ENCODE results near the gene ARMH4.
A peak's percentile ranks its signal among the peaks of the same experiment; 100 is the strongest.

Gene ARMH4

GRCh38 chr14:58152014-58152857 lies at the start of gene ARMH4:
ARMH4 (minus strand) TSS chr14:58152213; CDS start chr14:58139358, 12,855 bp downstream.
- peak; percentile 41 to 48 for DNase-seq (ENCODE audit: low read depth in 2 of 2)

- no peak for DNase-seq (ENCODE audit: low read depth in 2 of 2)
Observed at GRCh38 chr14:58200846-58201245, 48.8 kb upstream of the ARMH4 start.

GRCh38 chr14:58200480-58200841 lies 48.4 kb upstream of the ARMH4 start:
- DNase-seq (ENCODE audit: low read depth in 2 of 2) = no peak

GRCh38 chr14:58199726-58200479 lies 47.9 kb upstream of the ARMH4 start, which contains the start of gene ACTR10:
ACTR10 (plus strand) TSS chr14:58200149; CDS start chr14:58200218, 69 bp downstream.
- DNase-seq (ENCODE audit: low read depth in 2 of 2) = peak; percentile 85 to 91

GRCh38 chr14:58198086-58198485 lies 46.1 kb upstream of the ARMH4 start:
- no peak for DNase-seq (ENCODE audit: low read depth in 2 of 2)

- DNase-seq (ENCODE audit: low read depth in 2 of 2) = no peak
Observed at GRCh38 chr14:58196198-58196597, 44.2 kb upstream of the ARMH4 start.

- no peak for DNase-seq (ENCODE audit: low read depth in 2 of 2)
Observed at GRCh38 chr14:58193542-58193941, 41.5 kb upstream of the ARMH4 start.

- DNase-seq (ENCODE audit: low read depth in 2 of 2) = no peak
Observed at GRCh38 chr14:58191763-58192601, 40.0 kb upstream of the ARMH4 start.

- DNase-seq (ENCODE audit: low read depth in 2 of 2) = no peak
Observed at GRCh38 chr14:58189176-58189575, 37.2 kb upstream of the ARMH4 start.

- no peak for DNase-seq (ENCODE audit: low read depth in 2 of 2)
Observed at GRCh38 chr14:58177125-58177524, 25.1 kb upstream of the ARMH4 start.

GRCh38 chr14:58171090-58171489 lies 19.1 kb upstream of the ARMH4 start:
- DNase-seq (ENCODE audit: low read depth in 2 of 2) = peak; percentile 6 to 39

GRCh38 chr14:58167891-58168290 lies 15.9 kb upstream of the ARMH4 start:
- DNase-seq (ENCODE audit: low read depth in 2 of 2) = no peak

- no peak for DNase-seq (ENCODE audit: low read depth in 2 of 2)
Observed at GRCh38 chr14:58167057-58167456, 15.0 kb upstream of the ARMH4 start.

- DNase-seq (ENCODE audit: low read depth in 2 of 2) = peak; percentile 58 to 67
Observed at GRCh38 chr14:58166005-58166983, 14.3 kb upstream of the ARMH4 start.

GRCh38 chr14:58160561-58160960 lies 8.5 kb upstream of the ARMH4 start:
- no peak for DNase-seq (ENCODE audit: low read depth in 2 of 2)

GRCh38 chr14:58151133-58152013 lies 640 bp downstream of the ARMH4 start:
- DNase-seq (ENCODE audit: low read depth in 2 of 2) = no peak

- no peak for DNase-seq (ENCODE audit: low read depth in 2 of 2)
Observed at GRCh38 chr14:58150243-58150805, 1.7 kb downstream of the ARMH4 start.

- DNase-seq (ENCODE audit: low read depth in 2 of 2) = no peak
Observed at GRCh38 chr14:58149196-58149595, 2.8 kb downstream of the ARMH4 start.

- no peak for DNase-seq (ENCODE audit: low read depth in 2 of 2)
Observed at GRCh38 chr14:58146399-58146798, 5.6 kb downstream of the ARMH4 start.

All from stimulated activated CD8-positive, alpha-beta memory T cell treated with anti-CD3 and anti-CD28 coated beads, Interleukin-2, amount 100 ng/mL, for 48 hours (primary cell).